GM12878 (cell line): ENCODE data around the gene LKAAEAR1.

ENCODE experiments used
- CTCF ChIP-seq, 3 experiments: IDR thresholded peaks in 2 of 3; conservative IDR thresholded peaks in 1 of 3; 2 replicates each; pipeline ENCODE4 v1.5.1; 2011; ENCODE audit warnings: low read depth in 3 of 3, low read length in 3 of 3, mild to moderate bottlenecking in 3 of 3, control low read depth in 2 of 3, moderate library complexity in 2 of 3, inconsistent platforms in 1 of 3, mixed read lengths in 1 of 3; ENCODE audit not compliant: control insufficient read depth in 2 of 3, insufficient read depth in 1 of 3; ENCODE audit errors: extremely low read depth in 1 of 3
- SRF ChIP-seq, 2 experiments: IDR thresholded peaks; 2 replicates each; pipeline ENCODE4 v1.6.1; 2011; ENCODE audit warnings: low read depth in 2 of 2, low read length in 2 of 2, mild to moderate bottlenecking in 1 of 2, moderate library complexity in 1 of 2
- SUZ12 ChIP-seq: fragments of 200-600 bp; sonication (generic); IDR thresholded peaks from one replicate; pipeline ENCODE4 v1.6.1; 2018; ENCODE audit warnings: antibody characterized with exemption, mild to moderate bottlenecking; ENCODE audit not compliant: unreplicated experiment
- ZNF274 ChIP-seq: IDR thresholded peaks from one replicate; pipeline ENCODE4 v1.8.0; 2011; ENCODE audit not compliant: insufficient read length, insufficient read depth

GRCh38 chr20:64062596-64063388, 21.4 kb downstream of the LKAAEAR1 start, which contains the start of gene TCEA2:
- TF ChIP-seq SRF (IDR thresholded peaks at IDR 0.05; ENCODE audit: low read depth in 2 of 2, low read length in 2 of 2) = peak in 1 of 2 experiments; percentile 19; a peak in 1 of 4 replicates
- no peak for TF ChIP-seq SUZ12
- no peak for TF ChIP-seq CTCF (IDR thresholded peaks at IDR 0.05 in 2 of 3, conservative IDR thresholded peaks at IDR 0.05 in 1 of 3; ENCODE audit: control insufficient read depth in 2 of 3, extremely low read depth in 1 of 3, insufficient read depth in 1 of 3, low read depth in 3 of 3, low read length in 3 of 3)
- no peak for TF ChIP-seq ZNF274
